Neural cell (in vitro differentiated cells): Measurements from ENCODE around the gene ARMC2. TPM values are rescaled to one million over a fixed set of nuclear protein-coding genes. Genes with fewer than 3 reads are reported as not detected.

Experiments
- H2AFZ ChIP-seq: fragments of 200-600, 300-800 bp; sonication (generic), shearing (Covaris generic); 2 replicates; pipeline ENCODE4 v1.6.0; 2014; ENCODE audit warnings: low read depth, mild to moderate bottlenecking, antibody characterized with exemption, low read length, moderate library complexity
- H3F3A ChIP-seq: fragments of 200-600 bp; shearing (Covaris generic); 2 replicates; pipeline ENCODE4 v1.6.1; 2016; ENCODE audit warnings: mild to moderate bottlenecking, moderate library complexity, mixed read lengths, antibody characterized with exemption, low read length; ENCODE audit not compliant: insufficient read depth, poor library complexity, severe bottlenecking
- H3K27ac ChIP-seq: fragments of 200-600, 300-800 bp; sonication (generic), shearing (Covaris generic); 2 replicates; pipeline ENCODE4 v1.5.1; 2014; ENCODE audit warnings: mild to moderate bottlenecking, low read length, moderate library complexity
- H3K27me3 ChIP-seq: fragments of 300-800, 200-600 bp; sonication (generic), shearing (Covaris generic); 2 replicates; pipeline ENCODE4 v1.6.0; 2014; ENCODE audit warnings: mild to moderate bottlenecking, low read depth, low read length, moderate library complexity; ENCODE audit not compliant: insufficient read depth
- H3K36me3 ChIP-seq: fragments of 300-800, 200-600 bp; sonication (generic), shearing (Covaris generic); 2 replicates; pipeline ENCODE4 v1.5.1; 2014; ENCODE audit warnings: mild to moderate bottlenecking, antibody characterized with exemption, low read length, moderate library complexity; ENCODE audit not compliant: insufficient read depth
- H3K4me2 ChIP-seq: fragments of 300-800, 200-600 bp; sonication (generic), shearing (Covaris generic); 2 replicates; pipeline ENCODE4 v1.6.0; 2014; ENCODE audit warnings: mild to moderate bottlenecking, low read length
- H3K4me3 ChIP-seq: fragments of 300-800, 200-600 bp; sonication (generic), shearing (Covaris generic); 2 replicates; pipeline ENCODE4 v1.5.1; 2014; ENCODE audit warnings: mild to moderate bottlenecking, low read length, moderate library complexity
- H3K79me2 ChIP-seq: fragments of 200-600 bp; shearing (Covaris generic); replicated peaks from 2 replicates; pipeline ENCODE4 v1.6.0; 2014; ENCODE audit warnings: mild to moderate bottlenecking, low read length, moderate library complexity; ENCODE audit not compliant: insufficient read depth
- H3K9ac ChIP-seq: fragments of 300-800, 200-600 bp; sonication (generic), shearing (Covaris generic); 2 replicates; pipeline ENCODE4 v1.6.1; 2016; ENCODE audit warnings: mild to moderate bottlenecking, low read length, mixed read lengths
- H3K9me2 ChIP-seq: fragments of 200-600 bp; shearing (Covaris generic); 2 replicates; pipeline ENCODE4 v1.6.1; 2016; ENCODE audit warnings: mild to moderate bottlenecking, low read length, mixed read lengths; ENCODE audit not compliant: insufficient read depth
- H3K9me3 ChIP-seq: fragments of 200-600, 300-800 bp; sonication (generic), shearing (Covaris generic); 2 replicates; pipeline ENCODE4 v1.6.1; 2016; ENCODE audit warnings: mild to moderate bottlenecking, mixed run types, low read length, moderate library complexity, mixed read lengths
- H4K20me1 ChIP-seq: fragments of 200-600 bp; shearing (Covaris generic); 2 replicates; pipeline ENCODE4 v1.6.1; 2016; ENCODE audit warnings: mild to moderate bottlenecking, mixed run types; ENCODE audit not compliant: insufficient read depth
- CTCF ChIP-seq: fragments of 450-650 bp; IDR thresholded peaks from 2 replicates; pipeline ENCODE4 v1.5.1; 2014; ENCODE audit warnings: antibody characterized with exemption, mild to moderate bottlenecking, moderate library complexity; ENCODE audit not compliant: poor library complexity, severe bottlenecking
- EP300 ChIP-seq: fragments of 450-650 bp; conservative IDR thresholded peaks from 2 replicates; pipeline ENCODE4 v1.6.1; 2014; ENCODE audit warnings: antibody characterized with exemption, mild to moderate bottlenecking, moderate library complexity; ENCODE audit not compliant: poor library complexity, severe bottlenecking
- EZH2 ChIP-seq: fragments of 200-600, 300-800 bp; shearing (Covaris generic), sonication (generic); IDR thresholded peaks from 2 replicates; pipeline ENCODE4 v1.6.1; 2014; ENCODE audit warnings: antibody characterized with exemption, low read length, borderline replicate concordance, mild to moderate bottlenecking; ENCODE audit not compliant: insufficient read depth, poor library complexity, severe bottlenecking
- MXI1 ChIP-seq: fragments of 450-650 bp; conservative IDR thresholded peaks from 2 replicates; pipeline ENCODE4 v1.6.1; 2014; ENCODE audit warnings: antibody characterized with exemption, mild to moderate bottlenecking; ENCODE audit not compliant: poor library complexity, severe bottlenecking
- POLR2AphosphoS5 ChIP-seq: IDR thresholded peaks from 2 replicates; pipeline ENCODE4 v1.6.1; 2012
- RAD21 ChIP-seq: fragments of 450-650 bp; conservative IDR thresholded peaks from 2 replicates; pipeline ENCODE4 v1.6.1; 2014; ENCODE audit warnings: antibody characterized with exemption, mild to moderate bottlenecking, moderate library complexity
- REST ChIP-seq: IDR thresholded peaks from 2 replicates; pipeline ENCODE4 v1.6.1; 2012; ENCODE audit warnings: borderline replicate concordance
- SMC3 ChIP-seq: fragments of 450-650 bp; conservative IDR thresholded peaks from 2 replicates; pipeline ENCODE4 v1.6.1; 2014; ENCODE audit warnings: antibody characterized with exemption, mild to moderate bottlenecking, moderate library complexity; ENCODE audit not compliant: poor library complexity
- TAF1 ChIP-seq: IDR thresholded peaks from 2 replicates; pipeline ENCODE4 v1.6.1; 2012; ENCODE audit warnings: low read depth
- polyA plus RNA-seq: library from polyadenylated mRNA; depleted of rRNA; stranded (reverse); fragments of >200 nt; gene quantifications from 2 replicates; pipeline ENCODE4 v1.2.3, GENCODE V29; 2014

The ARMC2 gene
- polyA plus RNA-seq, 1 donor from 2014 or later, result 18.6 TPM

GRCh38 chr6:108806665-108807064, 41.6 kb upstream of the ARMC2 start:
- H3K36me3 ChIP-seq, result no peaks in the 10 kb centered on the region
- no peak overlapping the region for H3K4me3 ChIP-seq
- no peaks in the 10 kb centered on the region for H3K79me2 ChIP-seq
- no peaks in the 10 kb centered on the region for H3K27me3 ChIP-seq
- H3K9ac ChIP-seq, result no peak overlapping the region
- H3K9me3 ChIP-seq, result no peaks in the 10 kb centered on the region
- no peak for TF ChIP-seq EZH2
- no peak for TF ChIP-seq TAF1
- TF ChIP-seq MXI1, result no peak
- no peak for TF ChIP-seq CTCF
- TF ChIP-seq EP300, result no peak
- TF ChIP-seq SMC3, result no peak
- no peak for TF ChIP-seq POLR2AphosphoS5
- no peak for TF ChIP-seq RAD21
- TF ChIP-seq REST, result no peak
- H3K9me2 ChIP-seq, result no peaks in the 10 kb centered on the region
- H4K20me1 ChIP-seq, result no peaks in the 10 kb centered on the region
- H3K4me2 ChIP-seq, result no peak overlapping the region
- no peak overlapping the region for H2AFZ ChIP-seq
- H3F3A ChIP-seq, result no peaks in the 10 kb centered on the region
- no peak overlapping the region for H3K27ac ChIP-seq

GRCh38 chr6:108807928-108808327, 40.3 kb upstream of the ARMC2 start:
- Histone ChIP-seq H3K27me3 (no peaks in the 10 kb centered on the region), H3K9ac (no peak overlapping the region), H3K36me3 (no peaks in the 10 kb centered on the region), H3K9me3 (no peaks in the 10 kb centered on the region), H3K79me2 (no peaks in the 10 kb centered on the region), H3K4me3 (no peak overlapping the region), H4K20me1 (no peaks in the 10 kb centered on the region), H2AFZ (no peak overlapping the region), H3F3A (no peaks in the 10 kb centered on the region), H3K27ac (no peak overlapping the region), H3K4me2 (no peak overlapping the region), H3K9me2 (no peaks in the 10 kb centered on the region)
- TF ChIP-seq EP300, result no peak
- TF ChIP-seq EZH2, result no peak
- TF ChIP-seq SMC3, result no peak
- TF ChIP-seq REST, result no peak
- TF ChIP-seq POLR2AphosphoS5, result no peak
- TF ChIP-seq MXI1, result no peak
- TF ChIP-seq TAF1, result no peak
- no peak for TF ChIP-seq RAD21
- TF ChIP-seq CTCF, result no peak
